Suprapubic skin (tissue), 3 donors: ENCODE measurements around the gene SDC4.

Experiments used
- CTCF ChIP-seq, 2 donors: fragments of 200-600 bp in 1 of 2; fragments of 450-650 bp in 1 of 2; sonication (generic) in 1 of 2; IDR thresholded peaks; one replicate each; pipeline ENCODE4 v1.5.1; 2016 to 2019; ENCODE audit warnings: antibody characterized with exemption in 2 of 2, mild to moderate bottlenecking in 1 of 2, moderate library complexity in 1 of 2
- POLR2A ChIP-seq, 2 donors: fragments of 450-650 bp; IDR thresholded peaks; one replicate each; pipeline ENCODE4 v1.6.1; 2017; ENCODE audit warnings: antibody characterized with exemption in 2 of 2, mild to moderate bottlenecking in 2 of 2, moderate library complexity in 2 of 2

GRCh38 chr20:45292343-45292742, 55.9 kb downstream of the SDC4 start:
- no peak for TF ChIP-seq CTCF (IDR thresholded peaks at IDR 0.05)
- no peak for TF ChIP-seq POLR2A (IDR thresholded peaks at IDR 0.05)
